ENCODE data around the gene UBA1.

GRCh38 chrX:47210661-47211425, 17.2 kb downstream of the UBA1 start:
- TF ChIP-seq YY1 (IDR thresholded peaks at IDR 0.05; ENCODE audit: insufficient read depth, insufficient read length), result no peak
- no peak for TF ChIP-seq ZNF274 (IDR thresholded peaks at IDR 0.05; ENCODE audit: low read depth, low read length)
- TF ChIP-seq SUZ12 (IDR thresholded peaks at IDR 0.05; ENCODE audit: extremely low read depth, insufficient read depth, insufficient read length), result no peak

Data from NT2/D1 (cell line).